K562 (cell line): ENCODE data around the gene MYOM1. TPM values are rescaled to one million over a fixed set of nuclear protein-coding genes. Genes with fewer than 3 reads are reported as not detected.

Source experiments
- ATAC-seq: fragments of 200-7000 bp; cut with Tn5 transposase; 3 replicates; pipeline ENCODE4 v1.9.1; 2020; ENCODE audit warnings: moderate library complexity
- BruUV-seq: library from RNA; stranded (reverse); fragments of 400-500 nt; replicated peaks from 2 replicates; lab custom pipeline; 2021; lab: Mats Ljungman, UMichigan
- CTCF ChIA-PET: fragments of 300-600 bp; formaldehyde crosslinking; extraction: SDS; loops from one replicate; lab custom pipeline; 2021; ENCODE audit warnings: low intra/inter-chr PET ratio; lab: Yijun Ruan, JAX
- POLR2A ChIA-PET: fragments of 300-600, 350-650 bp; sonication (Branson Sonifier 250); formaldehyde crosslinking; extraction: SDS; loops from one replicate; lab custom pipeline; 2021; ENCODE audit warnings: antibody characterized with exemption, inconsistent platforms; lab: Yijun Ruan, JAX
- DNase-seq, 4 experiments: peaks; one replicate each; pipeline versions ENCODE4 v3.0.0 to v3.0.0-alpha.2; 2011 to 2018; ENCODE audit warnings: low spot score in 3 of 4, mixed read lengths in 3 of 4; ENCODE audit errors: extremely low read depth in 1 of 4
- FAIRE-seq: peaks from 2 replicates; lab custom pipeline; 2011; peaks lifted over from hg19 to GRCh38; lab: Jason Lieb, UNC
- H2AFZ ChIP-seq: 2 replicates; pipeline ENCODE4 v1.6.0; 2011; ENCODE audit warnings: low read depth, low read length, control low read depth, inconsistent platforms
- H3K27ac ChIP-seq: fragments of 200-600 bp; 3 replicates; pipeline ENCODE4 v1.8.0; 2011; ENCODE audit warnings: low read depth, mild to moderate bottlenecking, control low read depth, inconsistent platforms, low read length, moderate library complexity, mixed read lengths; ENCODE audit errors: extremely low read depth
- H3K27me3 ChIP-seq, 2 experiments: fragments of 300-600 bp in 1 of 2; 2 replicates in 1 of 2; 3 replicates in 1 of 2; pipeline versions ENCODE4 v1.6.0 to v1.8.0; 2011; ENCODE audit warnings: inconsistent platforms in 2 of 2, low read length in 2 of 2, mild to moderate bottlenecking in 1 of 2, mixed read lengths in 1 of 2, moderate library complexity in 1 of 2; ENCODE audit not compliant: control insufficient read depth in 2 of 2, insufficient read depth in 2 of 2
- H3K36me3 ChIP-seq: fragments of 300-600 bp; 3 replicates; pipeline ENCODE4 v1.8.0; 2011; ENCODE audit warnings: mild to moderate bottlenecking, low read length, inconsistent platforms; ENCODE audit not compliant: control insufficient read depth, insufficient read depth
- H3K4me1 ChIP-seq, 2 experiments: fragments of 200-600 bp in 1 of 2; replicated peaks in 1 of 2; 2 replicates in 1 of 2; 3 replicates in 1 of 2; pipeline versions ENCODE4 v1.5.1 to v1.8.0; 2011; ENCODE audit warnings: inconsistent platforms in 2 of 2, low read length in 2 of 2, mild to moderate bottlenecking in 1 of 2, mixed read lengths in 1 of 2, moderate library complexity in 1 of 2; ENCODE audit not compliant: control insufficient read depth in 2 of 2, insufficient read depth in 2 of 2
- H3K4me2 ChIP-seq: 2 replicates; pipeline ENCODE4 v1.6.1; 2011; ENCODE audit warnings: low read length, control low read depth, inconsistent platforms, mixed read lengths; ENCODE audit not compliant: insufficient read depth
- H3K4me3 ChIP-seq: fragments of 200-600 bp; sonication (generic), shearing (Covaris generic); 2 replicates; pipeline ENCODE4 v1.5.1; 2016; ENCODE audit warnings: control low read depth, inconsistent platforms
- H3K79me2 ChIP-seq: fragments of 200-600 bp; 3 replicates; pipeline ENCODE4 v1.8.0; 2011; ENCODE audit warnings: low read length, inconsistent platforms; ENCODE audit not compliant: control insufficient read depth, insufficient read depth
- H3K9ac ChIP-seq, 2 experiments: 2 replicates each; pipeline versions ENCODE4 v1.6.0 to v1.6.1; 2011; ENCODE audit warnings: low read depth in 2 of 2, low read length in 2 of 2, control low read depth in 1 of 2, inconsistent platforms in 1 of 2, mild to moderate bottlenecking in 1 of 2, mixed read lengths in 1 of 2; ENCODE audit not compliant: insufficient read depth in 1 of 2
- H3K9me1 ChIP-seq: one replicate; pipeline ENCODE4 v1.6.0; 2011; ENCODE audit warnings: inconsistent platforms, mild to moderate bottlenecking, low read length, moderate library complexity; ENCODE audit not compliant: control insufficient read depth, insufficient read depth
- H3K9me3 ChIP-seq: replicated peaks from 2 replicates; pipeline ENCODE4 v1.5.1; 2011; ENCODE audit warnings: low read depth, low read length, inconsistent platforms; ENCODE audit not compliant: control insufficient read depth, insufficient read depth
- H4K20me1 ChIP-seq: replicated peaks from 2 replicates; pipeline ENCODE4 v1.6.1; 2011; ENCODE audit warnings: low read length, inconsistent platforms, mixed read lengths; ENCODE audit not compliant: control insufficient read depth, insufficient read depth
- CBFA2T2 ChIP-seq: fragments of 450-650 bp; conservative IDR thresholded peaks from 2 replicates; pipeline ENCODE4 v1.6.1; 2017; ENCODE audit warnings: mild to moderate bottlenecking
- CBX1 ChIP-seq: sonication (generic); IDR thresholded peaks from 2 replicates; pipeline ENCODE4 v1.6.1; 2016; ENCODE audit warnings: antibody characterized with exemption, low read depth, mild to moderate bottlenecking
- CGGBP1 ChIP-seq: fragments of 250-450 bp; sonication (Bioruptor Pico); IDR thresholded peaks from 2 replicates; pipeline ENCODE4 v1.9.0; 2021; ENCODE audit warnings: mild to moderate bottlenecking
- GTF2E2 ChIP-seq: fragments of 200-800 bp; sonication (Bioruptor generic); IDR thresholded peaks from 2 replicates; pipeline ENCODE4 v1.6.1; 2016; ENCODE audit warnings: missing genetic modification characterization, missing compliant biosample characterization
- NFE2 ChIP-seq: IDR thresholded peaks from 2 replicates; pipeline ENCODE4 v1.6.1; 2014; ENCODE audit warnings: antibody characterized with exemption, low read depth
- RFX1 ChIP-seq: fragments of 450-650 bp; IDR thresholded peaks from 2 replicates; pipeline ENCODE4 v1.6.1; 2016; ENCODE audit warnings: mild to moderate bottlenecking, moderate library complexity
- TCF7 ChIP-seq: sonication (generic); IDR thresholded peaks from 2 replicates; pipeline ENCODE4 v1.6.1; 2016; ENCODE audit warnings: antibody characterized with exemption, borderline replicate concordance
- ZBTB33 ChIP-seq: sonication (generic); formaldehyde crosslinking; IDR thresholded peaks from 2 replicates; pipeline ENCODE4 v1.8.1; 2023; ENCODE audit warnings: mild to moderate bottlenecking, missing genetic modification reagents
- ZNF121 ChIP-seq: sonication (generic); formaldehyde crosslinking; conservative IDR thresholded peaks from 2 replicates; pipeline ENCODE4 v1.8.0; 2022; ENCODE audit warnings: missing genetic modification reagents
- ZNF586 ChIP-seq: fragments of 450-650 bp; formaldehyde crosslinking; conservative IDR thresholded peaks from 2 replicates; pipeline ENCODE4 v1.4.0; 2020; ENCODE audit warnings: mild to moderate bottlenecking, moderate library complexity
- ZNF655 ChIP-seq: fragments of 250-450 bp; sonication (Bioruptor Pico); IDR thresholded peaks from 2 replicates; pipeline ENCODE4 v1.5.0; 2021
- WGBS: fragments of 100-300 bp; shearing (Covaris generic); methylation state at CpG from one replicate; pipeline ENCODE4 v1.1.6; 2016; ENCODE audit warnings: low coverage, mixed read lengths; ENCODE audit not compliant: insufficient coverage; ENCODE audit errors: missing lambda C conversion rate; 5-methylcytosine and 5-hydroxymethylcytosine counted together
- in situ Hi-C: fragments of 300-500 bp; cut with MboI; formaldehyde crosslinking; loops from 4 replicates; pipeline ENCODE4 v1.15.0; 2018; ENCODE audit warnings: inconsistent platforms, mixed read lengths
- intact Hi-C: fragments of 100-400 bp; cut with micrococcal nuclease; formaldehyde crosslinking; loops from 2 replicates; pipeline ENCODE4 v1.14.2; 2022
- polyA plus RNA-seq, 8 experiments: library from polyadenylated mRNA; depleted of rRNA in 4 of 8; stranded (reverse) in 5 of 8; unstranded in 3 of 8; fragments of >200 nt; fragmentation: Nextera tagmentation in 2 of 8; fragmentation: Illumina TruSeq in 1 of 8; extraction: Ambion mirVana in 2 of 8; extraction: Trizol in 1 of 8; gene quantifications; 2 replicates each; pipeline versions ENCODE4 v1.2.1 to v1.2.3, GENCODE V29; 2011 to 2014; ENCODE audit warnings: inconsistent platforms in 1 of 8, missing spikeins in 1 of 8
- total RNA-seq, 7 experiments: library from RNA; depleted of rRNA in 6 of 7; stranded (reverse); fragments of >200 nt in 6 of 7; fragmentation: Illumina TruSeq in 2 of 7; extraction: Trizol in 2 of 7; gene quantifications; 2 replicates each; pipeline versions ENCODE4 v1.2.1 to v1.2.3, GENCODE V29; 2011 to 2021; ENCODE audit warnings: low replicate concordance in 1 of 7
- TF ChIP-seq, protein P1 (sequence below): fragments of 250-450 bp; sonication (Bioruptor Pico); IDR thresholded peaks from 2 replicates; pipeline ENCODE4 v1.4.0; 2020; ENCODE audit warnings: mild to moderate bottlenecking, moderate library complexity
- TF ChIP-seq, protein P2 (sequence below): fragments of 200-800 bp; sonication (Bioruptor generic); IDR thresholded peaks from 2 replicates; pipeline ENCODE4 v1.6.1; 2017; ENCODE audit warnings: missing genetic modification characterization, missing compliant biosample characterization

MYOM1 gene
- total and polyA plus RNA-seq, 9 of the 15 experiments (the other 6 are each of a cell fraction or from before 2014, with no cell fraction given), result 0.01 to 0.62 (median 0.25) TPM

- Histone ChIP-seq H3K27me3 (no peaks in the 10 kb centered on the region), H3K9me1 (no peaks in the 10 kb centered on the region), H3K27ac (no peak overlapping the region), H3K9me3 (no peaks in the 10 kb centered on the region), H4K20me1 (no peaks in the 10 kb centered on the region), H3K4me2 (no peak overlapping the region), H2AFZ (no peak overlapping the region), H3K4me1 (peaks cover 12 to 38% of the 10 kb centered on the region in 2 experiments), H3K36me3 (no peaks in the 10 kb centered on the region; the same call in 2 of the 3 replicates), H3K9ac (no peak overlapping the region), H3K79me2 (no peaks in the 10 kb centered on the region), H3K4me3 (no peak overlapping the region)
- ChIA-PET CTCF (no interaction called here), POLR2A (interaction anchor here (1.9 kb wide), 1 partner anchor 32 kb away, joined by 6 read pairs; the partner anchor contains the start of gene MYL12A)
- in situ Hi-C loops (no loop called here), intact Hi-C loops (no loop called here)
- BruUV-seq, result no TSS peak
- WGBS, result 88% methylated on average over 33 of the region's 36 CpGs
- DNase-seq (no peak), FAIRE-seq (no peak), ATAC-seq (no peak)
- TF ChIP-seq CBX1 (peak; percentile 20; the same call in 1 of the 2 replicates), NFE2 (no peak), CBFA2T2 (no peak), ZBTB33 (CRISPR knock-in tag) (peak; percentile 81), ZNF586 (CRISPR knock-in tag) (no peak), TCF7 (no peak), ZNF655 (CRISPR knock-in tag) (no peak), RFX1 (no peak), ZNF121 (peak; percentile 64), GTF2E2 (tag) (no peak), CGGBP1 (CRISPR knock-in tag) (no peak)
- TF ChIP-seq, protein P1, sequence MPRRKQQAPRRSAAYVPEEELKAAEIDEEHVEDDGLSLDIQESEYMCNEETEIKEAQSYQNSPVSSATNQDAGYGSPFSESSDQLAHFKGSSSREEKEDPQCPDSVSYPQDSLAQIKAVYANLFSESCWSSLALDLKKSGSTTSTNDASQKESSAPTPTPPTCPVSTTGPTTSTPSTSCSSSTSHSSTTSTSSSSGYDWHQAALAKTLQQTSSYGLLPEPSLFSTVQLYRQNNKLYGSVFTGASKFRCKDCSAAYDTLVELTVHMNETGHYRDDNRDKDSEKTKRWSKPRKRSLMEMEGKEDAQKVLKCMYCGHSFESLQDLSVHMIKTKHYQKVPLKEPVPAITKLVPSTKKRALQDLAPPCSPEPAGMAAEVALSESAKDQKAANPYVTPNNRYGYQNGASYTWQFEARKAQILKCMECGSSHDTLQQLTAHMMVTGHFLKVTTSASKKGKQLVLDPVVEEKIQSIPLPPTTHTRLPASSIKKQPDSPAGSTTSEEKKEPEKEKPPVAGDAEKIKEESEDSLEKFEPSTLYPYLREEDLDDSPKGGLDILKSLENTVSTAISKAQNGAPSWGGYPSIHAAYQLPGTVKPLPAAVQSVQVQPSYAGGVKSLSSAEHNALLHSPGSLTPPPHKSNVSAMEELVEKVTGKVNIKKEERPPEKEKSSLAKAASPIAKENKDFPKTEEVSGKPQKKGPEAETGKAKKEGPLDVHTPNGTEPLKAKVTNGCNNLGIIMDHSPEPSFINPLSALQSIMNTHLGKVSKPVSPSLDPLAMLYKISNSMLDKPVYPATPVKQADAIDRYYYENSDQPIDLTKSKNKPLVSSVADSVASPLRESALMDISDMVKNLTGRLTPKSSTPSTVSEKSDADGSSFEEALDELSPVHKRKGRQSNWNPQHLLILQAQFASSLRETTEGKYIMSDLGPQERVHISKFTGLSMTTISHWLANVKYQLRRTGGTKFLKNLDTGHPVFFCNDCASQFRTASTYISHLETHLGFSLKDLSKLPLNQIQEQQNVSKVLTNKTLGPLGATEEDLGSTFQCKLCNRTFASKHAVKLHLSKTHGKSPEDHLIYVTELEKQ (CRISPR knock-in tag), result no peak
- TF ChIP-seq, protein P2, sequence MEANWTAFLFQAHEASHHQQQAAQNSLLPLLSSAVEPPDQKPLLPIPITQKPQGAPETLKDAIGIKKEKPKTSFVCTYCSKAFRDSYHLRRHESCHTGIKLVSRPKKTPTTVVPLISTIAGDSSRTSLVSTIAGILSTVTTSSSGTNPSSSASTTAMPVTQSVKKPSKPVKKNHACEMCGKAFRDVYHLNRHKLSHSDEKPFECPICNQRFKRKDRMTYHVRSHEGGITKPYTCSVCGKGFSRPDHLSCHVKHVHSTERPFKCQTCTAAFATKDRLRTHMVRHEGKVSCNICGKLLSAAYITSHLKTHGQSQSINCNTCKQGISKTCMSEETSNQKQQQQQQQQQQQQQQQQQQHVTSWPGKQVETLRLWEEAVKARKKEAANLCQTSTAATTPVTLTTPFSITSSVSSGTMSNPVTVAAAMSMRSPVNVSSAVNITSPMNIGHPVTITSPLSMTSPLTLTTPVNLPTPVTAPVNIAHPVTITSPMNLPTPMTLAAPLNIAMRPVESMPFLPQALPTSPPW (CRISPR knock-in tag), result no peak
Measured at GRCh38 chr18:3214855-3215637, 4.7 kb downstream of the MYOM1 start.
